Lung (tissue), 12 donors: ENCODE data around the gene TMEM100. TPM values are rescaled to one million over a fixed set of nuclear protein-coding genes. Genes with fewer than 3 reads are reported as not detected.

Experiments used
- ATAC-seq: fragments of 200-7000 bp; cut with Tn5 transposase; one replicate; pipeline ENCODE4 v1.9.1; 2020; ENCODE audit warnings: moderate number of reproducible peaks; ENCODE audit not compliant: insufficient read depth, low FRiP score
- DNase-seq, 3 donors: peaks; one replicate each; pipeline ENCODE4 v3.0.0-alpha.2; 2013 to 2017
- H3K27ac ChIP-seq, 2 donors: one replicate each; pipeline ENCODE4 v1.5.1; 2013; ENCODE audit warnings: mild to moderate bottlenecking in 2 of 2, moderate library complexity in 2 of 2, control low read depth in 1 of 2, inconsistent platforms in 1 of 2, low read depth in 1 of 2, low read length in 1 of 2
- H3K27me3 ChIP-seq, 3 donors: one replicate each; pipeline ENCODE4 v1.5.1; 2013; ENCODE audit warnings: low read length in 2 of 3; ENCODE audit not compliant: control insufficient read depth in 3 of 3, insufficient read depth in 3 of 3
- H3K36me3 ChIP-seq, 4 donors: one replicate each; pipeline ENCODE4 v1.5.1; 2013; ENCODE audit warnings: low read length in 4 of 4, mild to moderate bottlenecking in 1 of 4, moderate library complexity in 1 of 4; ENCODE audit not compliant: control insufficient read depth in 4 of 4, insufficient read depth in 4 of 4
- H3K4me1 ChIP-seq, 5 donors: one replicate each; pipeline ENCODE4 v1.5.1; 2013; ENCODE audit warnings: low read length in 5 of 5, mild to moderate bottlenecking in 2 of 5, moderate library complexity in 1 of 5; ENCODE audit not compliant: control insufficient read depth in 5 of 5, insufficient read depth in 5 of 5
- H3K4me3 ChIP-seq: one replicate; pipeline ENCODE4 v1.5.1; 2013; ENCODE audit warnings: mild to moderate bottlenecking, control low read depth, moderate library complexity
- H3K9ac ChIP-seq, 2 donors: one replicate each; pipeline ENCODE4 v1.5.1; 2013; ENCODE audit warnings: low read length in 2 of 2, control low read depth in 1 of 2; ENCODE audit not compliant: insufficient read depth in 1 of 2
- H3K9me3 ChIP-seq, 4 donors: one replicate each; pipeline ENCODE4 v1.5.1; 2013; ENCODE audit warnings: low read length in 3 of 4, mild to moderate bottlenecking in 1 of 4, moderate library complexity in 1 of 4; ENCODE audit not compliant: control insufficient read depth in 4 of 4, insufficient read depth in 3 of 4
- WGBS, 2 donors: extraction: QIAGEN DNeasy Blood & Tissue Kit; methylation state at CpG; one replicate each; pipeline ENCODE4 v1.1.7; 2013; 5-methylcytosine and 5-hydroxymethylcytosine counted together
- polyA plus RNA-seq, 2 donors: library from polyadenylated mRNA; stranded (reverse); fragments of 200-250 nt; gene quantifications; one replicate each; pipeline ENCODE4 v1.2.1, GENCODE V29; 2013
- total RNA-seq, 2 donors: library from RNA; depleted of rRNA in 1 of 2; stranded (reverse); fragments of >200 nt in 1 of 2; gene quantifications; one replicate each; pipeline ENCODE4 v1.2.1, GENCODE V29; 2014 to 2021
- TF ChIP-seq, protein P1 (sequence below): IDR thresholded peaks from 2 replicates; pipeline ENCODE4 v1.5.1; 2012; ENCODE audit warnings: mild to moderate bottlenecking; ENCODE audit errors: control extremely low read depth, extremely low read depth
- donor health status: control.
- donor health status: control.
- donor health status: Bipolar disorder and iron deficiency.
- donor health status: healthy.
- donor health status: DM: yes; HTN: yes; CAD: no.

Gene TMEM100
- total and polyA plus RNA-seq, 4 donors: 63.6 to 127 (median 83.4) TPM

DNA sequence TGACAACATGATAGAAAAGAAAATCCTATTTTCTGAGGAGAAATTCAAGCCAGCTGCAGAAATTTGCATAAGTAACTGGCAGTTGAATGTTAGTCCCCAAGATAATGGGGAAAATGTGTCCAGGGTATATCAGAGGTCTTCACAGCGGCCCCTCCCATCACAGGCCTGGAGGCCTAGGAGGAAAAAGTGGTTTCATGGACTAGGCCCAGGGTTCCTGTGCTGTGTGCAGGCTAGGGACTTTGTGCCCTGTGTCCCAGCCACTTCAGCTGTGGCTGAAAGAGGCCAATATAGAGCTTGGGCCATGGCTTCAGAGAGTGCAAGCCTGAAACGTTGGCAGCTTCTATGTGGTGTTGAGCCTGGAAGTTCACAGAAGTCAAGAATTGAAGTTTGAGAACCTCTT lies 35.6 kb downstream of the TMEM100 start:
- Histone ChIP-seq H3K4me1 (peaks cover 0 to 11% (median 0%) of the 10 kb centered on the region in 5 donors), H3K9me3 (peaks cover 0 to 6% (median 0%) of the 10 kb centered on the region in 4 donors), H3K27me3 (no peaks in the 10 kb centered on the region), H3K4me3 (no peak overlapping the region), H3K36me3 (no peaks in the 10 kb centered on the region), H3K27ac (no peak overlapping the region), H3K9ac (no peak overlapping the region)
- TF ChIP-seq, protein P1, sequence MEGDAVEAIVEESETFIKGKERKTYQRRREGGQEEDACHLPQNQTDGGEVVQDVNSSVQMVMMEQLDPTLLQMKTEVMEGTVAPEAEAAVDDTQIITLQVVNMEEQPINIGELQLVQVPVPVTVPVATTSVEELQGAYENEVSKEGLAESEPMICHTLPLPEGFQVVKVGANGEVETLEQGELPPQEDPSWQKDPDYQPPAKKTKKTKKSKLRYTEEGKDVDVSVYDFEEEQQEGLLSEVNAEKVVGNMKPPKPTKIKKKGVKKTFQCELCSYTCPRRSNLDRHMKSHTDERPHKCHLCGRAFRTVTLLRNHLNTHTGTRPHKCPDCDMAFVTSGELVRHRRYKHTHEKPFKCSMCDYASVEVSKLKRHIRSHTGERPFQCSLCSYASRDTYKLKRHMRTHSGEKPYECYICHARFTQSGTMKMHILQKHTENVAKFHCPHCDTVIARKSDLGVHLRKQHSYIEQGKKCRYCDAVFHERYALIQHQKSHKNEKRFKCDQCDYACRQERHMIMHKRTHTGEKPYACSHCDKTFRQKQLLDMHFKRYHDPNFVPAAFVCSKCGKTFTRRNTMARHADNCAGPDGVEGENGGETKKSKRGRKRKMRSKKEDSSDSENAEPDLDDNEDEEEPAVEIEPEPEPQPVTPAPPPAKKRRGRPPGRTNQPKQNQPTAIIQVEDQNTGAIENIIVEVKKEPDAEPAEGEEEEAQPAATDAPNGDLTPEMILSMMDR: no peak
- no peak for DNase-seq
- WGBS, 2 donors: 71 to 91% methylated on average over 2 of the region's 2 CpGs
- ATAC-seq: no peak

GRCh38 chr17:55683550-55684315 lies 38.9 kb downstream of the TMEM100 start:
- peaks cover 0 to 9% (median 0%) of the 10 kb centered on the region in 4 donors for H3K9me3 ChIP-seq
- H3K27ac ChIP-seq: no peak overlapping the region
- no peaks in the 10 kb centered on the region for H3K27me3 ChIP-seq
- WGBS, 2 donors: 71 to 74% methylated on average over 4 of the region's 4 CpGs
- H3K4me1 ChIP-seq: no peaks in the 10 kb centered on the region
- ATAC-seq (no peak), DNase-seq (peak in 2 of 3 donors; percentile 22 to 38)
- H3K4me3 ChIP-seq: no peak overlapping the region
- TF ChIP-seq, protein P1: no peak
- no peak overlapping the region for H3K9ac ChIP-seq
- no peaks in the 10 kb centered on the region for H3K36me3 ChIP-seq

- ATAC-seq (no peak), DNase-seq (no peak)
- no peaks in the 10 kb centered on the region for H3K27me3 ChIP-seq
- H3K9me3 ChIP-seq: peaks cover 0 to 2% (median 0%) of the 10 kb centered on the region in 4 donors
- H3K27ac ChIP-seq: no peak overlapping the region
- H3K4me3 ChIP-seq: no peak overlapping the region
- WGBS, 2 donors: 79 to 91% methylated on average over 1 of the region's 1 CpG
- H3K4me1 ChIP-seq: no peaks in the 10 kb centered on the region
- H3K9ac ChIP-seq: no peak overlapping the region
- no peaks in the 10 kb centered on the region for H3K36me3 ChIP-seq
- TF ChIP-seq, protein P1: no peak
These were observed 41.3 kb downstream of the TMEM100 start for GRCh38 chr17:55681342-55681700.
